IPS DF 6.9 (cell line): ENCODE results near the gene LPP.

ENCODE experiments used
- DNase-seq: peaks from one replicate; pipeline ENCODE4 v3.0.0-alpha.2; 2013; ENCODE audit warnings: low read depth, low spot score
- H3K27ac ChIP-seq: one replicate; pipeline ENCODE4 v1.5.1; 2013; ENCODE audit warnings: low read length, control low read depth
- H3K27me3 ChIP-seq: 2 replicates; pipeline ENCODE4 v1.6.1; 2013; ENCODE audit warnings: mild to moderate bottlenecking, low read length; ENCODE audit not compliant: control insufficient read depth, insufficient read depth
- H3K36me3 ChIP-seq: 2 replicates; pipeline ENCODE4 v1.6.1; 2013; ENCODE audit warnings: low read length; ENCODE audit not compliant: control insufficient read depth, insufficient read depth
- H3K4me1 ChIP-seq: 2 replicates; pipeline ENCODE4 v1.6.1; 2013; ENCODE audit warnings: low read length; ENCODE audit not compliant: control insufficient read depth, insufficient read depth
- H3K4me3 ChIP-seq: 2 replicates; pipeline ENCODE4 v1.5.1; 2013; ENCODE audit warnings: mild to moderate bottlenecking, low read length
- H3K9me3 ChIP-seq: 2 replicates; pipeline ENCODE4 v1.6.1; 2013; ENCODE audit warnings: low read length, inconsistent platforms; ENCODE audit not compliant: control insufficient read depth, insufficient read depth
- WGBS: extraction: QIAGEN DNeasy Blood & Tissue Kit; methylation state at CpG from one replicate; pipeline ENCODE4 v1.1.7; 2013; ENCODE audit warnings: mixed read lengths, missing lambda C conversion rate; ENCODE audit not compliant: insufficient read length, insufficient coverage; 5-methylcytosine and 5-hydroxymethylcytosine counted together

The LPP gene

DNA sequence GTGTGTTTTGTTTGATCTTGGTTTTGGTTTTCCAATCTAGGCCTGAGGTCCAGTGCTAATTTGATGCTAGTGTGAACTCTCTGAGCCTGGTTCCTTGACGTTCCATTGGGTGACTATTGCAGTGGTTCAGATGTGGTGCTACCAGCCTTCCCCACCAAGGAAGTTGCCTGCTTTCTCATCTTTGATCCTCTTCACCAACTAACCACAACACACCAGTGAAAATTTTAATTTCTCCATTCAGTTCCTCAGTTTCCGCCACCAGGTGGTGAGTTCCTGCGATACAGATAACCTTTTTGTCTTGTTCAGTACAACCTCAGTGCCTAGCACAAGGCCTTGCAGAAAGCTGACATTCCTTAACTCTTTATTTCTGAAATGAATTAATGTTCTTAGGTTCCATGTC is 680.4 kb downstream of the LPP start:
- H3K36me3 ChIP-seq = no peaks in the 10 kb centered on the region
- no peaks in the 10 kb centered on the region for H3K27me3 ChIP-seq
- no peak for DNase-seq
- H3K9me3 ChIP-seq = no peaks in the 10 kb centered on the region
- H3K4me1 ChIP-seq = no peaks in the 10 kb centered on the region
- no peak overlapping the region for H3K27ac ChIP-seq
- no CpG with 5 or more reads among the region's 3 CpGs for WGBS
- H3K4me3 ChIP-seq = no peak overlapping the region

DNA sequence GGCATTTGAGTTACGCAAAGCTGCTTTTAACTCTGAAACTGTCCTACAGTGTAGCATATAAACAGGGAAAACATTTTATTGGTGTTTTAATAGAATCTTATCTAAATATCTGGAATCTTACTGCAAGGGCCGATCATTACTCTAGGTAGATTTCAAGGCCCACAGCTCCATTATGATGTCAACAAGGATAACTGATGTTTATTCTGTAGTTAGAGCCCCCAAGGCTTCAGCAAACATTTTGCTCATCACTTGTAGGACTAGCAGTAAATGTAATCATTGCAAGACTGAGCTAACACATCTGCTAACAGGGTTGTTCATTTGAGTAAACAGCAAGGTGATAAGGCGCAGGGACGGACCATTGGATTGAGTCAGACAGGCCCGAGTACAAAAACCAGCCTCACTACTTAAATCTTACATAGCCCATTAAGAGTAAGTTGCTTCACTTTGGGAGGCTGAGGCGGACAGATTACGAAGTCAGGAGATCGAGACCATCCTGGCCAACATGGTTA is 685.3 kb downstream of the LPP start:
- H3K27ac ChIP-seq = no peak overlapping the region

GRCh38 chr3:188840290-188840689 is 686.3 kb downstream of the LPP start:
- Histone ChIP-seq H3K4me3 (no peak overlapping the region), H3K4me1 (no peaks in the 10 kb centered on the region), H3K9me3 (no peaks in the 10 kb centered on the region), H3K27me3 (no peaks in the 10 kb centered on the region), H3K27ac (no peak overlapping the region), H3K36me3 (no peaks in the 10 kb centered on the region)
- DNase-seq = no peak
- no CpG with 5 or more reads among the region's 1 CpG for WGBS

More for the DNA sequence above, 685.3 kb downstream of the LPP start:
- Histone ChIP-seq H3K9me3 (no peaks in the 10 kb centered on the region), H3K36me3 (no peaks in the 10 kb centered on the region), H3K4me3 (no peak overlapping the region), H3K27me3 (no peaks in the 10 kb centered on the region), H3K4me1 (no peaks in the 10 kb centered on the region)
- WGBS = no CpG with 5 or more reads among the region's 8 CpGs
- DNase-seq = no peak

GRCh38 chr3:188841906-188842305 is 687.9 kb downstream of the LPP start:
- H3K4me1 ChIP-seq = no peaks in the 10 kb centered on the region
- H3K27me3 ChIP-seq = no peaks in the 10 kb centered on the region
- no peaks in the 10 kb centered on the region for H3K36me3 ChIP-seq
- H3K27ac ChIP-seq = no peak overlapping the region
- no peak for DNase-seq
- H3K9me3 ChIP-seq = no peaks in the 10 kb centered on the region
- no peak overlapping the region for H3K4me3 ChIP-seq
- WGBS = no CpG with 5 or more reads among the region's 3 CpGs

GRCh38 chr3:188842639-188843038 is 688.7 kb downstream of the LPP start:
- no peaks in the 10 kb centered on the region for H3K27me3 ChIP-seq
- DNase-seq = no peak
- no CpG with 5 or more reads among the region's 1 CpG for WGBS
- H3K27ac ChIP-seq = no peak overlapping the region
- H3K9me3 ChIP-seq = no peaks in the 10 kb centered on the region
- no peaks in the 10 kb centered on the region for H3K36me3 ChIP-seq
- H3K4me3 ChIP-seq = no peak overlapping the region
- H3K4me1 ChIP-seq = no peaks in the 10 kb centered on the region

GRCh38 chr3:188844096-188844495 is 690.1 kb downstream of the LPP start:
- Histone ChIP-seq H3K9me3 (no peaks in the 10 kb centered on the region), H3K27me3 (no peaks in the 10 kb centered on the region), H3K36me3 (no peaks in the 10 kb centered on the region), H3K4me1 (no peaks in the 10 kb centered on the region), H3K4me3 (no peak overlapping the region), H3K27ac (no peak overlapping the region)
- no peak for DNase-seq
- no CpG with 5 or more reads among the region's 1 CpG for WGBS

- H3K4me3 ChIP-seq = no peak overlapping the region
- WGBS = no CpG with 5 or more reads among the region's 3 CpGs
These were observed 691.6 kb downstream of the LPP start for GRCh38 chr3:188845514-188845913.

GRCh38 chr3:188848947-188849346 is 695.0 kb downstream of the LPP start:
- Histone ChIP-seq H3K27me3 (no peaks in the 10 kb centered on the region), H3K4me1 (no peaks in the 10 kb centered on the region), H3K36me3 (no peaks in the 10 kb centered on the region), H3K4me3 (no peak overlapping the region), H3K27ac (no peak overlapping the region), H3K9me3 (no peaks in the 10 kb centered on the region)
- DNase-seq = no peak
- no CpG with 5 or more reads among the region's 8 CpGs for WGBS

More at GRCh38 chr3:188845514-188845913, 691.6 kb downstream of the LPP start:
- Histone ChIP-seq H3K4me1 (no peaks in the 10 kb centered on the region), H3K27me3 (no peaks in the 10 kb centered on the region), H3K9me3 (no peaks in the 10 kb centered on the region), H3K36me3 (no peaks in the 10 kb centered on the region), H3K27ac (no peak overlapping the region)
- DNase-seq = no peak

DNA sequence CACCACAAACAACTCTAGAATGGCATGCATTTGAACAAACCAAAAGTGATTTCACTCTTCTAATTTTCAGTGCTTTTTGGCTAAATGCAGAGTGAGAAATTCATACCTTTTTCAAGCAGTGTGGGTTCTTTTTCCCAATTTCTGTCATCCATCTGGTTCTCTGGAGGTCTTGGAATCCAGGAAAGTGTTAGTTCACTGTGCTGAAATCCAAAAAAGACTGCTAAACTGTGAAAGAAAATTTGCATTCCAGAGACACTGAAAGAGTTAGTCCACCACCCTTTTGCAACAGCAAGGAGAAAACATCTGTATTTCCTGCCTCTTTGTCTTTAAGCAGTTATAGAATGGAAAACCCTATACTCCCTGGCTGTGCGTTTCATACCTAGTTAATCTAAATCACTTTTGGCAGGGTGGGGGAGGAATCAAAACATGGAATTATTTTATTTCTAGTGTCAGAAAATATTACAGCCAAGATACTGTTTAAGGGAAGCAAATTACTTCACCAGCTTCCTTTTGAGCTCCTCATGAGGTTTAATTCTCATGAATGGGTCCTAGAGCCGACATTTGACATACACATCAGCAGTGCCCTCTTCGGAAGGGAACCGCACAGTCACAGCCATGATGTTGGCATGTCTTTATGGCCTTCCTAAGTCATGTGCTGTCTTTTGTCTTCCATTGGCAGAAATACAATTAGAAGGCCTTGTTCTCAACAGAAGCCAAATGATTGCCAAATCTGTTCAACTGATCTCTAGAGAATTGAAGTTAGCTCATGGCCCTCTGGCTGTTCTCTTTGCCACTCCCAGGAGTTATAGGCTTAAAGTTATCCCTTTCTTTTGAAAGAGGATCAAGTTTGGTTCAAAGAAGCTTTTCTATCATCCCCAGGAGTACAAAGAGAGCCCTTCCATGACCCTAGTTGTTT is 700.2 kb downstream of the LPP start:
- Histone ChIP-seq H3K36me3 (no peaks in the 10 kb centered on the region), H3K27me3 (no peaks in the 10 kb centered on the region), H3K4me3 (no peak overlapping the region), H3K27ac (no peak overlapping the region), H3K4me1 (no peaks in the 10 kb centered on the region), H3K9me3 (no peaks in the 10 kb centered on the region)
- DNase-seq = no peak
- WGBS = no CpG with 5 or more reads among the region's 4 CpGs

DNA sequence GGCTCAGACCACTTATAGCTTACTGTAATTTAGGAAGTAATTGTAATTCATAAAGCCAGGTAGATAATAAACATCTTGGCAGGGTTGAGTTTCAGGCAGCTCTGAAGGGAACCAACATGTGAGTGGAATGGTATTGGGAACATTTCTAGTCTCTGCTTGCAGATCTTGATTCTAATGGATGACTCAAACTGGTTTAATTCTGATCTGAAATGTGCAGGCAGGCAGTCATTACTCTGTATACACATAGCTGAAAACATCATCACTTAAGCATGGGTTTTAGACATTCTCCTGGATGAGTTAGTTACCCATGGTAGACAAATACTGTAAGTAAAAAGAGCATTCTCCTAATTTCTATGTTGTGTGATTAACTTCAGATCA is 700.8 kb downstream of the LPP start:
- no peaks in the 10 kb centered on the region for H3K36me3 ChIP-seq
- no peak overlapping the region for H3K27ac ChIP-seq
- H3K9me3 ChIP-seq = no peaks in the 10 kb centered on the region
- no peak overlapping the region for H3K4me3 ChIP-seq
- no peaks in the 10 kb centered on the region for H3K27me3 ChIP-seq
- no peaks in the 10 kb centered on the region for H3K4me1 ChIP-seq
- no peak for DNase-seq

DNA sequence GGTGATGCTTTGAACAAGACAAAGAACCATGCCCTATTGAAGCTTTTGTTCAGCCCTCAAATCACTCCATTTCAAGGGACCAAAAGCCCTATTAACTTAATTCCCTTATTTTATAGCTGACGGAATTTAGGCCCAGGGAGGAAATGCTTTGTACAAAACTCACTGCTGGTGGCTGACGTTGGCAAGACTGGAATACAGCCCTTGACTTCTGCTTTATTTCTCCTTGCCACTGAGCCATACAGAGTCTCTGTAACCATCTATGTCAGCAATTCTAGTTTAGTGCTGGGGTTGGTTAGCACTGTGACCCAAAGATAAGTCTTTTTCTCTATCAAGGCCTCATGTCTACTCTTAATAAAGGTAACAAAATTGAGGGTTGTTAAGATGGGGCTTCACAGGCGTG is 701.7 kb downstream of the LPP start:
- no peak for DNase-seq
- no peaks in the 10 kb centered on the region for H3K27me3 ChIP-seq
- H3K9me3 ChIP-seq = no peaks in the 10 kb centered on the region
- no CpG with 5 or more reads among the region's 3 CpGs for WGBS
- H3K4me3 ChIP-seq = no peak overlapping the region
- no peaks in the 10 kb centered on the region for H3K4me1 ChIP-seq
- no peaks in the 10 kb centered on the region for H3K36me3 ChIP-seq
- H3K27ac ChIP-seq = no peak overlapping the region
